Tongue (tissue), 2 donors: ENCODE data around the gene GLB1L. TPM values are rescaled to one million over a fixed set of nuclear protein-coding genes. Genes with fewer than 3 reads are reported as not detected.
"Not testable (repeated sequence)": the region's sequence is repeated elsewhere in the genome, so short reads cannot be mapped to it uniquely, and the experiment has no call there.

Experiments
- DNase-seq: peaks from one replicate; pipeline ENCODE4 v3.0.0-alpha.2; 2015
- total RNA-seq: library from RNA; depleted of rRNA; stranded (reverse); fragments of >200 nt; gene quantifications from one replicate; pipeline ENCODE4 v1.2.3, GENCODE V29; 2014

Gene GLB1L
- total RNA-seq, result 5.2 TPM

GRCh38 chr2:219245148-219245898 is at the start of gene GLB1L, which contains the start of gene STK16:
Gene GLB1L, minus strand, starts transcription at chr2:219245444. Its CDS starts 1,871 bp downstream, at chr2:219243573.
Gene STK16, plus strand, starts transcription at chr2:219245479. Its CDS starts 521 bp downstream, at chr2:219246000.
- peak; percentile 97 for DNase-seq

- DNase-seq, result peak; percentile 92
Measured at GRCh38 chr2:219294356-219295351, 49.4 kb upstream of the GLB1L start.

GRCh38 chr2:219293736-219294231 is 48.5 kb upstream of the GLB1L start:
- peak; percentile 59 for DNase-seq

GRCh38 chr2:219292616-219293015 is 47.4 kb upstream of the GLB1L start:
- no peak for DNase-seq

- no peak for DNase-seq
Measured at GRCh38 chr2:219291910-219292490, 46.8 kb upstream of the GLB1L start.

- DNase-seq, result no peak
Measured at GRCh38 chr2:219291394-219291793, 46.1 kb upstream of the GLB1L start.

- no peak for DNase-seq
Measured at GRCh38 chr2:219290381-219291171, 45.3 kb upstream of the GLB1L start.

GRCh38 chr2:219289537-219290361 is 44.5 kb upstream of the GLB1L start:
- peak; percentile 93 for DNase-seq

- no peak for DNase-seq
Measured at GRCh38 chr2:219289195-219289536, 43.9 kb upstream of the GLB1L start.

- no peak for DNase-seq
Measured at GRCh38 chr2:219287580-219288265, 42.5 kb upstream of the GLB1L start.

- not testable (repeated sequence) for DNase-seq
Measured at GRCh38 chr2:219287116-219287440, 41.8 kb upstream of the GLB1L start.

GRCh38 chr2:219286436-219287115 is 41.3 kb upstream of the GLB1L start:
- DNase-seq, result no peak

GRCh38 chr2:219285894-219286425 is 40.7 kb upstream of the GLB1L start:
- peak; percentile 83 for DNase-seq

GRCh38 chr2:219285373-219285735 is 40.1 kb upstream of the GLB1L start:
- DNase-seq, result no peak

- no peak for DNase-seq
Measured at GRCh38 chr2:219284501-219285372, 39.5 kb upstream of the GLB1L start.

GRCh38 chr2:219282943-219283581 is 37.8 kb upstream of the GLB1L start:
- DNase-seq, result no peak

GRCh38 chr2:219282375-219282774 is 37.1 kb upstream of the GLB1L start:
- DNase-seq, result no peak

- no peak for DNase-seq
Measured at GRCh38 chr2:219281588-219281987, 36.3 kb upstream of the GLB1L start.
